Measurements from ENCODE around the gene HDAC7. TPM values are rescaled to one million over a fixed set of nuclear protein-coding genes. Genes with fewer than 3 reads are reported as not detected.

The HDAC7 gene
- total RNA-seq, 1 donor from 2014 or later: 120 TPM

- DNase-seq (ENCODE audit: low spot score): no peak
These were observed 53.0 kb downstream of the HDAC7 start for GRCh38 chr12:47766502-47767215.

DNA sequence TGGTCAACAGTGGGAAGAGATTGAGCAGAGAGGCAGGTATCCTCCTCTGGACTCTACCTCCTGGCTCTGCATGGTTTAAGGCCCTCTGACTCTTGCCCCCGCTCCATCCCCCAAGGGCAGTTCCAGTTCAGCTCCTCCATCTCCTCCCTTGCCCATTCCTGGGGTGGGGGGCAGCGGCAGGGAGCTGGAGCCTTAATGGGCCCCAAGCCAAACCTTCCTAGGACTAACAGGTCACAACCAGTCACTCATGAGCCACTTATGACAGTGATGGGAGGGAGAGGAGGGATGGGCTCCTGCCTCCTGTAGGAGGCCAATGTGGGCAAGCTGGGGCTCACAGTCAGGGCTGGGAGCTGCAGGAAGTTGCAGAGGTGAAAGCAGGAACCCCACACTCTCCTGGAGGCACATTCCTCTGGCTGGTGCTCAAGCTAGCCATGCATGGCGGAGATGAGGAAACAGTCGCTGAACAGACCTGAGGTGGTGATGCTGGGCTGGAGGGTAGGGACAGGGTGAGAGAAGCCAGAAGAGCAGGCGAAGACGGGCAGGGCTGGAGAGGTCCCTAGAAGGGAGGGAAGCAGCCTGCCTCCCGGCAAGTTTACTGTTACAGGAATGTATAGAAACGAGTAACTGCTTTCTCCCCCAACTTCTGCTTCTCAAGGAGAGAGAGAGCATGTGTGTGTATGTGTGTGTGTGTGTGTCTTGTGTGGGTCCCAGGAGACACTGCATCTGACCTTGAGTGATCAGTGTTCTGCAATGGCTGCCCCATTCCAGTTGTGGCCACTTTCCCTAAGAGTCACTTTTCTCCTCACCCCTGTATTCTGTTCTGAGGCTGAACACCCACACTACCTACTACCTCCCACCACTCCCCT is 56.0 kb downstream of the HDAC7 start:
- no peak for DNase-seq (ENCODE audit: low spot score)

GRCh38 chr12:47762850-47763465 is 56.7 kb downstream of the HDAC7 start:
- no peak for DNase-seq (ENCODE audit: low spot score)

GRCh38 chr12:47758834-47759690 is 60.6 kb downstream of the HDAC7 start, which contains the start of gene RAPGEF3:
Gene RAPGEF3 (minus strand): TSS chr12:47758880. CDS start chr12:47758556, 324 bp downstream.
- peak; percentile 83 for DNase-seq (ENCODE audit: low spot score)

- no peak for DNase-seq (ENCODE audit: low spot score)
These were observed 61.2 kb downstream of the HDAC7 start for GRCh38 chr12:47758584-47758833.

- DNase-seq (ENCODE audit: low spot score): no peak
These were observed 61.7 kb downstream of the HDAC7 start for GRCh38 chr12:47757840-47758583.

GRCh38 chr12:47757364-47757839 is 62.3 kb downstream of the HDAC7 start:
- no peak for DNase-seq (ENCODE audit: low spot score)

- DNase-seq (ENCODE audit: low spot score): peak; percentile 58
These were observed 63.8 kb downstream of the HDAC7 start for GRCh38 chr12:47755655-47756562.

DNA sequence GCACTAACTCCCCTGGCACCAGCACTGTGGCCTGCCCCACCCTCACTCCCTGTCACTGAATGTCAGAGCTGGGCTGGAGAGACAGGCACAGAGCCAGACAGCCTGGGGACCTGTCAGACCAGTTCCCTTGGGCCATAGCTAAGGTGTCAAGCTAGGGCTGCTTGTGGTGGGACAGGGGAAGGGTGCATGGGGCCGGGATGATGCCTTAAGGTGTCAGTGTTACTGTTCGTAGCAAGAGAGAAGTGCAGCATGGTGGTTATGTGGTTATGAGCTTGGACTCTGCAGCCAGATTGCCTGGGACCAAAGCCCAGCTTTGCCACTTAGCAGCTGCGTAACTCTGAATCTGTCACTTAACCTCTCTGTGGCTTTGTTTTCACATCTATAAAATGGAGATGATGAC is 64.8 kb downstream of the HDAC7 start:
- peak; percentile 82 for DNase-seq (ENCODE audit: low spot score)

DNA sequence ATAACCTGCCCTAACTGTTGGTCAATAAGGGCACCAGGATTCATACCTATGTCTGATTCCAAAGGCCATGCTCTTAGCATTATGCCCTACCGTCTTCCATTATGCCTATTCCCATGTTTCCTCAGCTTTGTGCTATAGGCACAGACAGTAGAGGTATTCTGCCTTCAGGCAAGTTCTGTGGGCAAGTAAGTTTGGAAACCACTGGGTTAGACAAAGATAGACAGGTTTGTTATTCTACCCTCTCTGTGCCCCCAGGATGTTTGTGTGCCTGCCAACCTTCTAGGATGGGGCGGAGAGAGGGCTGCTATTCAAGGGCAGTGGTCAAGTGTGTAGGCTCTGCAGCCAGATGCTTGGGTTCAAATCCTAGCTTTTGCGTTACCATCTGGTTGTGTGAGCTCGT is 65.6 kb downstream of the HDAC7 start:
- DNase-seq (ENCODE audit: low spot score): no peak

- DNase-seq (ENCODE audit: low spot score): peak; percentile 47
These were observed 66.4 kb downstream of the HDAC7 start for GRCh38 chr12:47753021-47754001.

GRCh38 chr12:47752552-47752951 is 67.2 kb downstream of the HDAC7 start:
- DNase-seq (ENCODE audit: low spot score): no peak

- no peak for DNase-seq (ENCODE audit: low spot score)
These were observed 67.6 kb downstream of the HDAC7 start for GRCh38 chr12:47752121-47752520.

DNA sequence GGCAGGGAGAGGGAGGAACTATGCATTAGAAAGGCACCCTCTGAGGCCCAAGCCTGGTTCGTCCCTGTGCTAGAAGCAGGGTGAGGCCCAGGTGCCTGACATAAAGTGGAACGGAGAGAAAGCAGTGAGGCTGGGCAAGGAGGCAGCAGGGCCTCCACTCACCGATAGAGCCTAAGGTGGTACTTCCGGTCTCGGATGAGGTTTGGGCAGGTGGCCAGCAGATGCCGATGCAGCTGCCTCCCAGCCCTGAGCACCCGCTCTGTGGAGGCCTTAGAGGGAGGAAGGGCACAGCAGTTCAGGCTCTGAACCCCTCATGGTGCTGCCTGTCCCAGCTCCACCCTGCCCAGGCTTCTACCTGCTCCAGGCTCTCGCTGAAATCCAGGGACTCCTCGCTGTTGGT is 68.1 kb downstream of the HDAC7 start:
- no peak for DNase-seq (ENCODE audit: low spot score)

GRCh38 chr12:47750916-47751470 is 68.7 kb downstream of the HDAC7 start:
- DNase-seq (ENCODE audit: low spot score): no peak

DNA sequence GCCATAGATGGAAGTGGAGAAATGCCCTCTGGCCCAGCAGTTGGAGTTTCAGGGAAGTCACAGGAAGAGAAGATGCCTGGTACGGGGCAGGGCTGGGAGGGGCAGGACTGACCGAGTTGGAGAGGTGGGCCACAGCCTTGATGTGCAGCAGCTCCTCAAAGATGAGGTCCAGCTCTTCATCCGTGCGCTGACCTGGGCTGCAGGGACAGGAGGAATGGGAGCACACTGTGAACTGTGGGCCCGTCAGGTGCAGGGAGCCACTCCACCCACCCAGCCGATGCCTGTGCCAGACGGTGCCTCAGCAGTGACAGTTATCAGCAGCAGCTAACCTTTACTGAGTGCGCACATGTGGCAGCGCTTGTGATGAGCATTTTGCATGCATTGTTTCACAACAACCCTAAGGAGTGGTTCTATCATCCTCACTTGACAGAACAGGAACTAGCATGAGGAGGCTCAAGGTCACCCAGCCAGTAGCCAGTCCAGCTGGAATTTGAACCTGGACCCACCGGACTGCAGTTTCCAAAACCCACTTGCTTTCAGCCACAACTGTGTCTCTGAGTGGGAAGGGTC is 69.4 kb downstream of the HDAC7 start:
- DNase-seq (ENCODE audit: low spot score): no peak

- DNase-seq (ENCODE audit: low spot score): no peak
These were observed 70.8 kb downstream of the HDAC7 start for GRCh38 chr12:47748899-47749298.

DNA sequence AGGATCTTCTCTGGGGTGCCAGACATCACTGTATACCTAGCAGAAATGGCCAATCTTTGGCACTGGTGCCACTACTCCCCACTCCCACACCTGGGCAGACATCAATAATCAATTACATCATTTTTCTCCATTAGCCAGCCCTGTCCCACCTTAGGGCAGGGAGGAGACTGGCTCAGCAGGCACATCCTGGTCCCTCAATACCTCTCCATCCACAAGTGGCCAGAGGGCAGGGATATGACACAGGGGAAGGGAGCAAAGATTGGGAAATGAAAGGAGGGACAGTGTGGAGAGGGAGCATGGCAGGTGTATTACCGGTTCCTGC is 71.2 kb downstream of the HDAC7 start:
- no peak for DNase-seq (ENCODE audit: low spot score)
